ENCODE measurements around the gene MTOR. TPM values are rescaled to one million over a fixed set of nuclear protein-coding genes. Genes with fewer than 3 reads are reported as not detected.

Gene MTOR
- total and polyA plus RNA-seq, 10 donors, result 12.5 to 50.9 (median 35.5) TPM

DNA sequence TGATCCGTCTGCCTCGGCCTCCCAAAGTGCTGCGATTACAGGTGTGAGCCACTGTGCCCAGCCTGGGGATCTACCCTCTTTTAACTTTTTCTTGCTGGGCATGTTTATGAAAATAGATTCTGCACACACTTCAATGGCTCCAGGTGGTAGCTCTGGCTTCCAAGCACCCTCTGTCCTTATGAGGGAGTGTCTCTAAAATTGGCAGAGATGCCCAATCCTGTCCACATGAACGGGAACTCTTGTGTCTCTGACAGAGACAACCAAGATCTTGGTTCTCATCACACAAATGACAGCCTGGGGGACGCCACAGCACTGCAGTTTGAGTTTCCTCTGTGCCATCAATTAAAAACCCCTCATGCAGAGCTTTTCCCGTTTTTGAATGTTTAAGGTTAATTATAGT, 116.6 kb downstream of the MTOR start:
- Histone ChIP-seq H3K4me1 (peaks cover 0 to 6% (median 0%) of the 10 kb centered on the region in 6 donors), H3K27me3 (replicated peaks in 1 of 7) (no peaks in the 10 kb centered on the region), H3K27ac (peak overlapping the region in 1 of 8 donors; percentile 56), H3K36me3 (peaks cover 3 to 100% (median 63%) of the 10 kb centered on the region in 6 donors), H3K4me3 (no peak overlapping the region), H3K9me3 (no peaks in the 10 kb centered on the region)
- no peak for DNase-seq
- intact Hi-C loops (cut with DNase I; ENCODE audit: low total_unique reads), result no loop called here
- WGBS, 5 donors, result 90 to 95% (median 92%) methylated on average over 6 of the region's 6 CpGs
- TF ChIP-seq POLR2AphosphoS5 (IDR thresholded peaks at IDR 0.05) (no peak), POLR2A (IDR thresholded peaks at IDR 0.05) (no peak)
- TF ChIP-seq, protein P1, sequence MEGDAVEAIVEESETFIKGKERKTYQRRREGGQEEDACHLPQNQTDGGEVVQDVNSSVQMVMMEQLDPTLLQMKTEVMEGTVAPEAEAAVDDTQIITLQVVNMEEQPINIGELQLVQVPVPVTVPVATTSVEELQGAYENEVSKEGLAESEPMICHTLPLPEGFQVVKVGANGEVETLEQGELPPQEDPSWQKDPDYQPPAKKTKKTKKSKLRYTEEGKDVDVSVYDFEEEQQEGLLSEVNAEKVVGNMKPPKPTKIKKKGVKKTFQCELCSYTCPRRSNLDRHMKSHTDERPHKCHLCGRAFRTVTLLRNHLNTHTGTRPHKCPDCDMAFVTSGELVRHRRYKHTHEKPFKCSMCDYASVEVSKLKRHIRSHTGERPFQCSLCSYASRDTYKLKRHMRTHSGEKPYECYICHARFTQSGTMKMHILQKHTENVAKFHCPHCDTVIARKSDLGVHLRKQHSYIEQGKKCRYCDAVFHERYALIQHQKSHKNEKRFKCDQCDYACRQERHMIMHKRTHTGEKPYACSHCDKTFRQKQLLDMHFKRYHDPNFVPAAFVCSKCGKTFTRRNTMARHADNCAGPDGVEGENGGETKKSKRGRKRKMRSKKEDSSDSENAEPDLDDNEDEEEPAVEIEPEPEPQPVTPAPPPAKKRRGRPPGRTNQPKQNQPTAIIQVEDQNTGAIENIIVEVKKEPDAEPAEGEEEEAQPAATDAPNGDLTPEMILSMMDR (IDR thresholded peaks at IDR 0.05 in 8 of 11, conservative IDR thresholded peaks at IDR 0.05 in 3 of 11), result no peak

DNA sequence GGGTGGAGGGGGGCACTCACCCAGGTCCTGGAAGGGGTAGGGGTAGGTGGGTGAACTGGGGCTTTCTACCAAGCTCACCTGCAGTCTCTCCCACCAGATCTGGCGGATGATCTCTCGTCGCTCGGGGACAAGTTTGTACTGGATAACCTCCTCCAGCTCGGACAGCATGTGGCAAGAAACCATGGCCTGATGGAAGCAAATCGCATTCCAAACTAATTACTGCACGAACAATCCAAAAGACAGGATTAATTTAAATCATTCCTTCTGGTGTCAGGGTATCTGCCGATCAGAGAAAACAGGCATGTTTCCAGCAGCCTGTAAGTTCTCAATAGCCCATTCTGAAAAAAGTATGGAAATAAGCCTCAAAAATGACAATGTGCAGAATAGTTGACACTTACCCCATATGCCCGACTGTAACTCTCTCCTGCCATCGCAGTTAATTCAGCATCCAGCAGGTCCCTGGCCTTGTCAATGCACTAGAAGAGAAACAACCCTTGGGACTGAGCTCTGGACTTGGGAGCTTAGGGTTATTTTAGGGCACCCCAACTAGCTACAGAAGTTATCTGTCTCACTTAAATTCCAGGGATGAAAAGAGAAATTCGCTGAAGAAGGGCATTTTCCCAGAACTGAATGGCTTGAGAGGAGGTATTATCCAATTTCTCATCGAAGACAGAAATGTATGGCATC, 117.6 kb downstream of the MTOR start:
- intact Hi-C loops (cut with DNase I; ENCODE audit: low total_unique reads), result no loop called here
- Histone ChIP-seq H3K36me3 (peaks cover 3 to 100% (median 67%) of the 10 kb centered on the region in 6 donors), H3K4me1 (peaks cover 0 to 6% (median 0%) of the 10 kb centered on the region in 6 donors), H3K4me3 (no peak overlapping the region), H3K9me3 (no peaks in the 10 kb centered on the region), H3K27me3 (replicated peaks in 1 of 7) (no peaks in the 10 kb centered on the region), H3K27ac (peak overlapping the region in 4 of 8 donors; percentile 22 to 56 (median 38))
- no peak for DNase-seq
- TF ChIP-seq POLR2A (IDR thresholded peaks at IDR 0.05) (no peak), POLR2AphosphoS5 (IDR thresholded peaks at IDR 0.05) (no peak)
- TF ChIP-seq, protein P1 (IDR thresholded peaks at IDR 0.05 in 8 of 11, conservative IDR thresholded peaks at IDR 0.05 in 3 of 11), result no peak
- WGBS, 5 donors, result 75 to 85% (median 81%) methylated on average over 12 of the region's 12 CpGs

DNA sequence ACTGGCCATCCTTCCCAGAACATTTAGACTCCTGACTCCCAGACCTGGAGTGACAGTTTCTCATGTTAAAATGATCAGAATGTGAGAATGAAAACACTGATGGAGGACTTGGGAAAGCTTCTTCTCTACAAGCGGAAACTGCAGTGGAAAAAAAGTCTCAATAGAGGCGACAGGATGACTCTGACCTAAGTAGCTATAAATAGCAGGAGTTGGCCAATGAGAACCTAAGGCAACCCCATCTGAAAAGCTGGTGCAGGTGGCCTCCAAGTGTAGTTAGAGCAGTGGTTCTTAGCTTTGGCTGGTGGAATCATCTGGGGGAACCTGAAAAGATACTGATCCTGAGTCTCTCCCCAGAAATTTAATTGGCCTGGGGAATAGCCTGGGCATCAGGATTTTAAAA, 118.4 kb downstream of the MTOR start:
- DNase-seq, result no peak
- no peaks in the 10 kb centered on the region for H3K9me3 ChIP-seq
- peak overlapping the region in 4 of 8 donors; percentile 22 to 56 (median 38) for H3K27ac ChIP-seq
- H3K4me1 ChIP-seq, result peaks cover 0 to 6% (median 0%) of the 10 kb centered on the region in 6 donors
- H3K4me3 ChIP-seq, result no peak overlapping the region
- intact Hi-C loops (cut with DNase I; ENCODE audit: low total_unique reads), result no loop called here
- H3K36me3 ChIP-seq, result peaks cover 0 to 100% (median 67%) of the 10 kb centered on the region in 6 donors
- WGBS, 5 donors, result 49 to 66% (median 60%) methylated on average over 2 of the region's 2 CpGs
- TF ChIP-seq, protein P1 (IDR thresholded peaks at IDR 0.05 in 8 of 11, conservative IDR thresholded peaks at IDR 0.05 in 3 of 11), result no peak
- TF ChIP-seq POLR2AphosphoS5 (IDR thresholded peaks at IDR 0.05) (no peak), POLR2A (IDR thresholded peaks at IDR 0.05) (no peak)
- H3K27me3 ChIP-seq (replicated peaks in 1 of 7), result no peaks in the 10 kb centered on the region

DNA sequence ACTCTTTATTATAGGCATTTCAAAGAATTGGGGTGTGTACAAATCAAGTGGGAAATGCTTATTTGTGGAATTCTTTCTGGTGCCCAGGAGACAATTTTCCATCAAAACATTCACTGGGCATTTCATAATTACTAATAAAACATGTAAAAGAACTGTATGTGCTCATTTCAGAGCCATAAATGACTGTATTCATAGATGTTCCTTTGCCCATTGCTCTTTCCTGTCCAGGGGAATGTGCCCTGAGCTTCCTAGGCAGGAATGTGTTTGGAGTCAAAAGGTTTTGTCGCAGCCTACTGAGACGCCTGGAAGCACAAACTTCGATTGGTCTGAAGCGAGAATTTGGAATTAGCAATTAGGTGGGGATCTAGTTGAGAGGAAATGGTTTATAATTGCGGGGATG, 119.0 kb downstream of the MTOR start:
- Histone ChIP-seq H3K36me3 (peaks cover 0 to 100% (median 66%) of the 10 kb centered on the region in 6 donors), H3K4me3 (no peak overlapping the region), H3K27ac (peak overlapping the region in 4 of 8 donors; percentile 22 to 56 (median 38)), H3K4me1 (peaks cover 0 to 6% (median 0%) of the 10 kb centered on the region in 6 donors), H3K27me3 (replicated peaks in 1 of 7) (no peaks in the 10 kb centered on the region), H3K9me3 (no peaks in the 10 kb centered on the region)
- no peak for DNase-seq
- intact Hi-C loops (cut with DNase I; ENCODE audit: low total_unique reads), result no loop called here
- no peak for TF ChIP-seq POLR2AphosphoS5 (IDR thresholded peaks at IDR 0.05)
- TF ChIP-seq, protein P1 (IDR thresholded peaks at IDR 0.05 in 8 of 11, conservative IDR thresholded peaks at IDR 0.05 in 3 of 11), result no peak
- no peak for TF ChIP-seq POLR2A (IDR thresholded peaks at IDR 0.05)
- 92 to 97% (median 94%) methylated on average over 5 of the region's 5 CpGs for WGBS, 5 donors

Measured in spleen (tissue), 11 donors.